T follicular helper cell (primary cell): ENCODE results near the gene NDUFS5.
"Not testable (repeated sequence)": the region's sequence is repeated elsewhere in the genome, so short reads cannot be mapped to it uniquely, and the experiment has no call there.

Experiments
- DNase-seq: peaks from one replicate; pipeline ENCODE4 v3.0.0-alpha.2; 2020; ENCODE audit warnings: low read depth

Gene NDUFS5

GRCh38 chr1:39063775-39064174, 37.6 kb downstream of the NDUFS5 start:
- DNase-seq: no peak

GRCh38 chr1:39065542-39065941, 39.4 kb downstream of the NDUFS5 start:
- DNase-seq: no peak

GRCh38 chr1:39068227-39068626, 42.1 kb downstream of the NDUFS5 start:
- DNase-seq: not testable (repeated sequence)

- DNase-seq: not testable (repeated sequence)
These were observed 45.4 kb downstream of the NDUFS5 start for GRCh38 chr1:39071557-39071956.

GRCh38 chr1:39076127-39076798, 50.1 kb downstream of the NDUFS5 start:
- DNase-seq: no peak

- DNase-seq: no peak
These were observed 50.6 kb downstream of the NDUFS5 start for GRCh38 chr1:39076799-39077148.

- DNase-seq: no peak
These were observed 54.2 kb downstream of the NDUFS5 start for GRCh38 chr1:39080269-39080826.

- DNase-seq: no peak
These were observed 54.7 kb downstream of the NDUFS5 start for GRCh38 chr1:39080831-39081270.

GRCh38 chr1:39081271-39082009, 55.3 kb downstream of the NDUFS5 start:
- DNase-seq: no peak

GRCh38 chr1:39082010-39082799, 56.1 kb downstream of the NDUFS5 start:
- no peak for DNase-seq

GRCh38 chr1:39082811-39083576, 56.8 kb downstream of the NDUFS5 start:
- no peak for DNase-seq

GRCh38 chr1:39084191-39084590, 58.0 kb downstream of the NDUFS5 start:
- DNase-seq: no peak
